Lower leg skin (tissue), 3 donors: ENCODE results near the gene TNS2.

Source experiments
- POLR2A ChIP-seq, 2 donors: fragments of 450-650 bp; IDR thresholded peaks; one replicate each; pipeline ENCODE4 v1.6.1; 2016 to 2017; ENCODE audit warnings: antibody characterized with exemption in 2 of 2, mild to moderate bottlenecking in 1 of 2, moderate library complexity in 1 of 2
- TF ChIP-seq, protein P1 (sequence below), 3 donors: fragments of 450-650 bp; IDR thresholded peaks; one replicate each; pipeline ENCODE4 v1.5.1; 2016; ENCODE audit warnings: antibody characterized with exemption in 3 of 3, mild to moderate bottlenecking in 3 of 3, moderate library complexity in 2 of 3

DNA sequence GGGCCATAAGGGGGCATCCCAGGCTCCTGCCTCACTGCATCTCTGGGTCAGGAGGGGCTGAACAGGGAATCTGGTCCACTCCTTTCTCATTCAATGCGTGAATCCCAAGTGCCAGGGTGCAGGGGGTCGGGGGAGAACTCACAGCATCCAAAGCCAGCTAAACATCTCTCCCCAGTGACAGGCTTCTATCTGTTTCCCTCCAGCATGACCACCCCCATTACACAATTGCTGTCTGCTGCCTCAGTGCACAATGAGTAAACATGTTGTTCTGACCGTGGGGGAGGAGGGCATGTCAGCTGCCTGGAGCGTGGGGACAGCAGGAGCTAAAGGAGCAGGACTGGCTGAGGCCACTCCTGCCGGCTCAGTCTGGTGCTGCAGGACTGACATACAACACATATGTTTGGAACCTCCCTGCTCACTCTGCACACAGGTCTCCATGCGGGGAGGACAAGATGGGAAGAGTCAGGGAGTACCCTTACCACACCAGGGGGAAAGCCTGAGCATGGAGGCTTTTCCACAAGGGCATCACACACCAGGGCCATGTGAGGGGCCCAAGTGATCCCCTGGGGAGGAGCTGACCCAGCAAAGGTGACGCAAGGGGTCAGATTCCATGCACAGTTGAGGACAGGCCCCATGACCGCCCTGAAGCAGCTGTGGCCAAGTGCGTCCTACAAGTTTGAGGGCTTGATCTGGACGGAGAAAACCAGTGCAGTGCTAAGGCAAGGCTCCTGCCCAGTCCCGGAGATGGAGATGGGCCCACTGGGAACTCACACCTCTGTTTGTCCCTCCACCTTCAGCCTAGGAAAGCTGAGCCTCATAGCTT, 1.4 kb downstream of the TNS2 start:
- TF ChIP-seq, protein P1, sequence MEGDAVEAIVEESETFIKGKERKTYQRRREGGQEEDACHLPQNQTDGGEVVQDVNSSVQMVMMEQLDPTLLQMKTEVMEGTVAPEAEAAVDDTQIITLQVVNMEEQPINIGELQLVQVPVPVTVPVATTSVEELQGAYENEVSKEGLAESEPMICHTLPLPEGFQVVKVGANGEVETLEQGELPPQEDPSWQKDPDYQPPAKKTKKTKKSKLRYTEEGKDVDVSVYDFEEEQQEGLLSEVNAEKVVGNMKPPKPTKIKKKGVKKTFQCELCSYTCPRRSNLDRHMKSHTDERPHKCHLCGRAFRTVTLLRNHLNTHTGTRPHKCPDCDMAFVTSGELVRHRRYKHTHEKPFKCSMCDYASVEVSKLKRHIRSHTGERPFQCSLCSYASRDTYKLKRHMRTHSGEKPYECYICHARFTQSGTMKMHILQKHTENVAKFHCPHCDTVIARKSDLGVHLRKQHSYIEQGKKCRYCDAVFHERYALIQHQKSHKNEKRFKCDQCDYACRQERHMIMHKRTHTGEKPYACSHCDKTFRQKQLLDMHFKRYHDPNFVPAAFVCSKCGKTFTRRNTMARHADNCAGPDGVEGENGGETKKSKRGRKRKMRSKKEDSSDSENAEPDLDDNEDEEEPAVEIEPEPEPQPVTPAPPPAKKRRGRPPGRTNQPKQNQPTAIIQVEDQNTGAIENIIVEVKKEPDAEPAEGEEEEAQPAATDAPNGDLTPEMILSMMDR (IDR thresholded peaks at IDR 0.05), result peak in 1 of 3 donors; percentile 46
- peak in 1 of 2 donors; percentile 46 for TF ChIP-seq POLR2A (IDR thresholded peaks at IDR 0.05)
